ENCODE data around the gene DOP1A.

DNA sequence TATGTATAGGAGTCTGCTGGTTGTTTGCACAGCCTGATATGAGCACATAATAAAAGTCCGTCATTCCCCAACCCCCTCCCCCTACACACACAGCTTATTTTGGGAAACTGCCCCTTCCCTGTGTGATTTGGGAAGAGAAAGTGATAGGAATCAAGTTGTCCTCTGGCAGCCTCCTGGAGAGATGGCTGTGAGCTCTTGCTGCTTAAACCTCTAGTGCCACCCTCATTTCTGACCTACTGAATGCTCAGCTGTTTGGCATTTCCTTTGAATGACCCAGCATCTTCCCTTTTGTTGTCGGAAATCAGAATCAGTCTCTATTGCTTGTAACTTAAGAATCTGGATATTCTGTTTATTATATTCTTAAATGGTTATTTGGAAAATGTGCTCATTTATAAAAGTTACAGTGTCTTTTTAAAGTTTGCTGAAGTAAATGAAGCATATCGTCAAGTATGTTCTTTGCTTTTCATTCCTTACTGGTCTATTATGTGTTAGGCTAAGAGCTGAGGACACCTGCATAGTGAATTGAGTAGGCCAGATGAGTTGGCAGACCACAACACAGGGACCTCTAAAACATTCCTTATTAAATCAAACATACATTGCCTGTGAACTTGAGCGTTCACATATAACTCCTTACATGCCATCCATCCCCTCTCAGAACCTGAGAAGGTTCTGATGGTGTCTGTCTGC lies 131.2 kb downstream of the DOP1A start:
- TF ChIP-seq NFIC (IDR thresholded peaks at IDR 0.05) (no peak), CREB1 (IDR thresholded peaks at IDR 0.05; ENCODE audit: low read depth) (no peak), RAD21 (IDR thresholded peaks at IDR 0.05; ENCODE audit: low read depth) (no peak), YY1 (IDR thresholded peaks at IDR 0.05; ENCODE audit: low read depth) (no peak), EP300 (IDR thresholded peaks at IDR 0.05; ENCODE audit: borderline replicate concordance) (no peak), CEBPB (IDR thresholded peaks at IDR 0.05) (no peak), EGR1 (IDR thresholded peaks at IDR 0.05) (no peak), TAF1 (IDR thresholded peaks at IDR 0.05; ENCODE audit: low read depth) (no peak), FOXM1 (IDR thresholded peaks at IDR 0.05; ENCODE audit: borderline replicate concordance, low read depth) (no peak)
- TF ChIP-seq, protein P1, sequence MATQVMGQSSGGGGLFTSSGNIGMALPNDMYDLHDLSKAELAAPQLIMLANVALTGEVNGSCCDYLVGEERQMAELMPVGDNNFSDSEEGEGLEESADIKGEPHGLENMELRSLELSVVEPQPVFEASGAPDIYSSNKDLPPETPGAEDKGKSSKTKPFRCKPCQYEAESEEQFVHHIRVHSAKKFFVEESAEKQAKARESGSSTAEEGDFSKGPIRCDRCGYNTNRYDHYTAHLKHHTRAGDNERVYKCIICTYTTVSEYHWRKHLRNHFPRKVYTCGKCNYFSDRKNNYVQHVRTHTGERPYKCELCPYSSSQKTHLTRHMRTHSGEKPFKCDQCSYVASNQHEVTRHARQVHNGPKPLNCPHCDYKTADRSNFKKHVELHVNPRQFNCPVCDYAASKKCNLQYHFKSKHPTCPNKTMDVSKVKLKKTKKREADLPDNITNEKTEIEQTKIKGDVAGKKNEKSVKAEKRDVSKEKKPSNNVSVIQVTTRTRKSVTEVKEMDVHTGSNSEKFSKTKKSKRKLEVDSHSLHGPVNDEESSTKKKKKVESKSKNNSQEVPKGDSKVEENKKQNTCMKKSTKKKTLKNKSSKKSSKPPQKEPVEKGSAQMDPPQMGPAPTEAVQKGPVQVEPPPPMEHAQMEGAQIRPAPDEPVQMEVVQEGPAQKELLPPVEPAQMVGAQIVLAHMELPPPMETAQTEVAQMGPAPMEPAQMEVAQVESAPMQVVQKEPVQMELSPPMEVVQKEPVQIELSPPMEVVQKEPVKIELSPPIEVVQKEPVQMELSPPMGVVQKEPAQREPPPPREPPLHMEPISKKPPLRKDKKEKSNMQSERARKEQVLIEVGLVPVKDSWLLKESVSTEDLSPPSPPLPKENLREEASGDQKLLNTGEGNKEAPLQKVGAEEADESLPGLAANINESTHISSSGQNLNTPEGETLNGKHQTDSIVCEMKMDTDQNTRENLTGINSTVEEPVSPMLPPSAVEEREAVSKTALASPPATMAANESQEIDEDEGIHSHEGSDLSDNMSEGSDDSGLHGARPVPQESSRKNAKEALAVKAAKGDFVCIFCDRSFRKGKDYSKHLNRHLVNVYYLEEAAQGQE (IDR thresholded peaks at IDR 0.05; ENCODE audit: low read depth) = no peak
- TF ChIP-seq, protein P2, sequence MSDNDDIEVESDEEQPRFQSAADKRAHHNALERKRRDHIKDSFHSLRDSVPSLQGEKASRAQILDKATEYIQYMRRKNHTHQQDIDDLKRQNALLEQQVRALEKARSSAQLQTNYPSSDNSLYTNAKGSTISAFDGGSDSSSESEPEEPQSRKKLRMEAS (IDR thresholded peaks at IDR 0.05) = no peak
